ACHN (cell line): ENCODE data around the gene POLR1A.

ENCODE experiments used
- DNase-seq: peaks from one replicate; pipeline ENCODE4 v3.0.0-alpha.2; 2015
- in situ Hi-C: cut with HindIII; loops from 2 replicates; pipeline ENCODE4 v1.10.0; 2017; ENCODE audit warnings: low sequenced_read_pairs, low pct_ligation_motif_present, low pct_unique_long_range_greater_than_20kb

POLR1A gene

GRCh38 chr2:85972355-85972754 is 133.3 kb downstream of the POLR1A start:
- DNase-seq, result no peak
- in situ Hi-C loops, result no loop called here

GRCh38 chr2:85971366-85971765 is 134.3 kb downstream of the POLR1A start:
- DNase-seq, result no peak
- in situ Hi-C loops, result no loop called here
